ENCODE data around the gene EPDR1.
"Not testable (repeated sequence)": the region's sequence is repeated elsewhere in the genome, so short reads cannot be mapped to it uniquely, and the experiment has no call there.

Gene EPDR1

DNA sequence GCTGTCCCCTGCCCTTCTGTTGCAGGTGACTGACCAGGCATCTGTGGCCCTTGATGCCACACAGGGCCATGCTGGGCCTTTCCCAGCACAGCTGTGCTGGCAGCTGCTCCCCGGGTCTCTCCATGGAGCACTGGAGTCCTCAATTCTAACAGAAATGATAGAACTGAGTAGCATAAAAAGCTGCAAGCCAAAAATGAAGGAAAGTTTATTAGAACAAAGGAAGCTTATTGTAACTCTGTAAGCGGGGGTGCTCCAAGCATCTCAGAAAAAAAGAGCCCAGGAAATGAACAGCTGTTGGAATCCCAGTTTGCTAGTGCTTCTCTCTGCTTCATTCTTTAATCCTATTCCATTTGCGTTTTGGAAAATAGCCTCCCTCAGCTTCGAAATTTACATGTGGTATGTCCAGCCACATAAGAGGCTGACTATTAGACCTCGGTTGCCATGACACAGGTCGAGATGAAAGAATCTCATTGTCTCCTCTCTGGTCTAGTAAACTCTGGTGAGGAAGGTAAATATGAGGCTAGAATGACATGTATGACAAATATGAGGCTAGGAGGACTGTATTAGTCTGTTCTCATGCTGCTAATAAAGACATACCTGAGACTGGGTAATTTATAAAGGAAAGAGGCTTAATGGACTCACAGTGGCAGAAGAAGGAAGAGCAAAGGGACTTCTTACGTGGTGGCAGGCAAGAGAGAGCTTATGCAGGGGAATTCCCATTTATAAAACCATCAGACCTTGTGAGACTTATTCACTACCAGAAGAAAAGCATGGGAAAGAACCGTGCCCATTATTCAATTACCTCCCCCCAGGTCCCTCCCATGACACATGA is 23.7 kb downstream of the EPDR1 start:
- DNase-seq (ENCODE audit: low read depth) = no peak
- TF ChIP-seq, protein P1, sequence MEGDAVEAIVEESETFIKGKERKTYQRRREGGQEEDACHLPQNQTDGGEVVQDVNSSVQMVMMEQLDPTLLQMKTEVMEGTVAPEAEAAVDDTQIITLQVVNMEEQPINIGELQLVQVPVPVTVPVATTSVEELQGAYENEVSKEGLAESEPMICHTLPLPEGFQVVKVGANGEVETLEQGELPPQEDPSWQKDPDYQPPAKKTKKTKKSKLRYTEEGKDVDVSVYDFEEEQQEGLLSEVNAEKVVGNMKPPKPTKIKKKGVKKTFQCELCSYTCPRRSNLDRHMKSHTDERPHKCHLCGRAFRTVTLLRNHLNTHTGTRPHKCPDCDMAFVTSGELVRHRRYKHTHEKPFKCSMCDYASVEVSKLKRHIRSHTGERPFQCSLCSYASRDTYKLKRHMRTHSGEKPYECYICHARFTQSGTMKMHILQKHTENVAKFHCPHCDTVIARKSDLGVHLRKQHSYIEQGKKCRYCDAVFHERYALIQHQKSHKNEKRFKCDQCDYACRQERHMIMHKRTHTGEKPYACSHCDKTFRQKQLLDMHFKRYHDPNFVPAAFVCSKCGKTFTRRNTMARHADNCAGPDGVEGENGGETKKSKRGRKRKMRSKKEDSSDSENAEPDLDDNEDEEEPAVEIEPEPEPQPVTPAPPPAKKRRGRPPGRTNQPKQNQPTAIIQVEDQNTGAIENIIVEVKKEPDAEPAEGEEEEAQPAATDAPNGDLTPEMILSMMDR (IDR thresholded peaks at IDR 0.05; ENCODE audit: low read depth, low read length, missing control alignments) = no peak
- H3K4me3 ChIP-seq (ENCODE audit: low read depth, low read length) = no peak overlapping the region

DNA sequence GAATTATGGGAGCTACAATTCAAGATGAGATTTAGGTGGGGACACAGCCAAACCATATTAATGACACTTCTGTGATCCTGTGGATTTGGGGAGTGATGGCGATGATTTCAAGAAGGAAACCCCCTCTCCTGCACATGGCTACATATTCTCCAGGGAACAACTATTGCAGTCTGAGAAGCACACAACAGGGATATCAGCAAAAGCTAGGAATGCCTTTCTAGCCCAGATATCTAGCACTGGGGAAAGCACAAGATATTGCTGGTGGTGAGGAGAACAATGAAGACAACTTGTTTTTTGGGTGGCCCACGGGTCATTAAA is 24.3 kb downstream of the EPDR1 start:
- TF ChIP-seq, protein P1 (IDR thresholded peaks at IDR 0.05; ENCODE audit: low read depth, low read length, missing control alignments) = no peak
- no peak overlapping the region for H3K4me3 ChIP-seq (ENCODE audit: low read depth, low read length)
- DNase-seq (ENCODE audit: low read depth) = no peak

DNA sequence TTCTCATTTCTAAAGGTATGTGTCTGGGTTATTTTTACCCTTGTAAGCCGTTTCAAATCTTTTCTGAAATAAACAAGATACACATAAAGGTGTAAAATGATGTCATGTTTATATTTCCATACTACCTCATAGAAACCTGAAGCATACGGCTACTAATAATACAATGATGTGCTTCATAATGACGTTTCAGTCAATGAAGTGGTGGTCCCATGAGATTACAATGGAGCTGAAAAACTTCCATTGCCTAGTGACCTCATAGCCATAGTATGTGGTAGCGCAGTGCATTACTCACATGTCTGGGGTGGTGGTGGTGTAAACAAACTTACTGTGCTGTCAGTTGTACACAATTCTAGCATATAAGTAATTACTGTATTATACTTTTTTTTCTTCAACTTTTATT is 24.9 kb downstream of the EPDR1 start:
- TF ChIP-seq, protein P1 (IDR thresholded peaks at IDR 0.05; ENCODE audit: low read depth, low read length, missing control alignments) = no peak
- H3K4me3 ChIP-seq (ENCODE audit: low read depth, low read length) = no peak overlapping the region
- DNase-seq (ENCODE audit: low read depth) = no peak

DNA sequence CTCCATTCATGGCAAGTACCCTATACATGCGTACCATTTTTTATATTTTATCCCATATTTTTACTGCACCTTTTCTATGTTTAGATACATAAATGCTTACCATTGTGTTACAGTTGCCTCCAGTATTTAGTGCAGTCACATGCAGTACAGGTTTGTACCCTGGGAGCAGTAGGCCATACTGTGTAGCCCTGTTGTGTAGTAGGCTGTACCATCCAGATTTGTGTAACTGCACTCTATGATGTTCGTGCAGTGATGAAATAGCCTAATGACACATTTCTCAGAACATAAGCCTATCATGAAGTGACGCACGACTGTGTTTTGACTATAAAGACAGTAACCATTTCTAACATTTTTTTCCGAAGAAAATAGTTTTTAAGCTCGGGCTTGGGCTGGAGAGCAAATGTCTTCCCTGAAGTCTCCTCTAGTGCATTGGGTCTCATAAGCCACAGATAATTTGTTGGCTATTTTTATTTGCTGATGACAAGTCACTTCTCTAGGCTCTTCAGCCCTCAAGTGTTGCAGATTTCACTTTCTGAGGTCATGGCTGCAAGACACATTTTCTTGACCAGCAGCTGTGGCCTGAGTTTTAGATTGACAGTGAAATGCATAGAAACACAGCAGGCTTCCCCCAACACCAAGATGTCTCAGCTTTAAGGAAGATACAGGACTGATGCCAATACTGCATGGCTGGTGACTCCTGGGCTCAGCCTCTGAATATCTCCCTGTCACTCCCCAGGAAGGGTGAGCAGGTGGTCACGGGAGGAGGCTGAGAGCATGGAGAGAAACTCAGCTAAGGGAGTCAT is 26.9 kb downstream of the EPDR1 start:
- TF ChIP-seq, protein P1 (IDR thresholded peaks at IDR 0.05; ENCODE audit: low read depth, low read length, missing control alignments) = no peak
- no peak overlapping the region for H3K4me3 ChIP-seq (ENCODE audit: low read depth, low read length)
- no peak for DNase-seq (ENCODE audit: low read depth)

GRCh38 chr7:37947941-37948210 is 27.4 kb downstream of the EPDR1 start:
- DNase-seq (ENCODE audit: low read depth) = no peak
- TF ChIP-seq, protein P1 (IDR thresholded peaks at IDR 0.05; ENCODE audit: low read depth, low read length, missing control alignments) = no peak
- H3K4me3 ChIP-seq (ENCODE audit: low read depth, low read length) = no peak overlapping the region

- TF ChIP-seq, protein P1 (IDR thresholded peaks at IDR 0.05; ENCODE audit: low read depth, low read length, missing control alignments) = no peak
- no peak overlapping the region for H3K4me3 ChIP-seq (ENCODE audit: low read depth, low read length)
- DNase-seq (ENCODE audit: low read depth) = no peak
Observed at GRCh38 chr7:37952240-37952639, 31.8 kb downstream of the EPDR1 start.

- H3K4me3 ChIP-seq (ENCODE audit: low read depth, low read length); DNase-seq (ENCODE audit: low read depth): not testable (repeated sequence)
Observed at GRCh38 chr7:37954217-37954616, 33.8 kb downstream of the EPDR1 start.
